Fibroblast of mammary gland (primary cell): ENCODE results near the gene SCLY.

Experiments
- DNase-seq: peaks from one replicate; pipeline ENCODE4 v3.0.0-alpha.2; 2010; ENCODE audit warnings: low read depth
- H3K4me3 ChIP-seq: 2 replicates; pipeline ENCODE4 v1.5.1; 2011; ENCODE audit warnings: low read depth, mild to moderate bottlenecking, low read length, moderate library complexity; ENCODE audit not compliant: control insufficient read depth
- TF ChIP-seq, protein P1 (sequence below): conservative IDR thresholded peaks from 2 replicates; pipeline ENCODE4 v1.5.1; 2011; ENCODE audit warnings: low read depth, low read length, inconsistent platforms; ENCODE audit not compliant: control insufficient read depth, insufficient read depth

The SCLY gene

DNA sequence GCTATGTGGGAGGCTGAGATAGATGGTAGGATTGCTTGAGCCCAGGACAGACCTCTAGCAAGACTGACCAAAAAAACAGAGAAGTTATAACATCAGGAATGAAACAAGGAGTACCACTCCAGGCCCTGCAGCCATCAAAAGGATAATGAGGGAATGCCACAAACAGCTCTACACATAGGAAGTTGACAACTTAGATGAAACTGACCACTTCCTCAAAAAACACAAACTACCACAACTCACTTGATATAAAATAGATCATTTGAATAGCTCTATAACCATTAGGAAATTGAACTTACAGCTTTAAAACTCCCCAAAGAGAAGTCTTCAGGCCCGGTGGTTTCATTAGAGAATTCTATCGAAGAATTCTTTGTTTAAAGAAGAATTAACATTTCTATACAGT lies 26.4 kb downstream of the SCLY start:
- no peak overlapping the region for H3K4me3 ChIP-seq
- TF ChIP-seq, protein P1, sequence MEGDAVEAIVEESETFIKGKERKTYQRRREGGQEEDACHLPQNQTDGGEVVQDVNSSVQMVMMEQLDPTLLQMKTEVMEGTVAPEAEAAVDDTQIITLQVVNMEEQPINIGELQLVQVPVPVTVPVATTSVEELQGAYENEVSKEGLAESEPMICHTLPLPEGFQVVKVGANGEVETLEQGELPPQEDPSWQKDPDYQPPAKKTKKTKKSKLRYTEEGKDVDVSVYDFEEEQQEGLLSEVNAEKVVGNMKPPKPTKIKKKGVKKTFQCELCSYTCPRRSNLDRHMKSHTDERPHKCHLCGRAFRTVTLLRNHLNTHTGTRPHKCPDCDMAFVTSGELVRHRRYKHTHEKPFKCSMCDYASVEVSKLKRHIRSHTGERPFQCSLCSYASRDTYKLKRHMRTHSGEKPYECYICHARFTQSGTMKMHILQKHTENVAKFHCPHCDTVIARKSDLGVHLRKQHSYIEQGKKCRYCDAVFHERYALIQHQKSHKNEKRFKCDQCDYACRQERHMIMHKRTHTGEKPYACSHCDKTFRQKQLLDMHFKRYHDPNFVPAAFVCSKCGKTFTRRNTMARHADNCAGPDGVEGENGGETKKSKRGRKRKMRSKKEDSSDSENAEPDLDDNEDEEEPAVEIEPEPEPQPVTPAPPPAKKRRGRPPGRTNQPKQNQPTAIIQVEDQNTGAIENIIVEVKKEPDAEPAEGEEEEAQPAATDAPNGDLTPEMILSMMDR, result no peak
- no peak for DNase-seq

DNA sequence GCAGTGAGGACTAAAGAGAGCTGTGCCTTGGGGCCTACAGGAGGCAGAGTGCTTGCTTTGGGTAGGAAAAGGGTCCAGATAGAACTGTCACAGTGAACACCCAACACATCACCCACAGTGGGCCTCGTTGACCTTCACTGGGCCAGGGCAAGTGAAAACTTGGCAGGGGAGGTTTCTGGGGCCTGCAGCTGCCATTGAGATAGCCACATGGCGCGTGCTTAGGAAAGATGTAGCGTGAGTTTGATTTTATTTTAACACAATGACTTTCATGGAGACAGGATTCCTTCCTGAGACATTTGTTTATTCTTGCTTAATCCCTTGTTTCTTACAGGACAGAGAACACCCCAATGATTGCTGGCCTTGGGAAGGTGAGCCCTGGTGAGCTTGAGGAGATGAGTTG lies 30.1 kb downstream of the SCLY start:
- no peak overlapping the region for H3K4me3 ChIP-seq
- no peak for DNase-seq
- TF ChIP-seq, protein P1, result no peak

DNA sequence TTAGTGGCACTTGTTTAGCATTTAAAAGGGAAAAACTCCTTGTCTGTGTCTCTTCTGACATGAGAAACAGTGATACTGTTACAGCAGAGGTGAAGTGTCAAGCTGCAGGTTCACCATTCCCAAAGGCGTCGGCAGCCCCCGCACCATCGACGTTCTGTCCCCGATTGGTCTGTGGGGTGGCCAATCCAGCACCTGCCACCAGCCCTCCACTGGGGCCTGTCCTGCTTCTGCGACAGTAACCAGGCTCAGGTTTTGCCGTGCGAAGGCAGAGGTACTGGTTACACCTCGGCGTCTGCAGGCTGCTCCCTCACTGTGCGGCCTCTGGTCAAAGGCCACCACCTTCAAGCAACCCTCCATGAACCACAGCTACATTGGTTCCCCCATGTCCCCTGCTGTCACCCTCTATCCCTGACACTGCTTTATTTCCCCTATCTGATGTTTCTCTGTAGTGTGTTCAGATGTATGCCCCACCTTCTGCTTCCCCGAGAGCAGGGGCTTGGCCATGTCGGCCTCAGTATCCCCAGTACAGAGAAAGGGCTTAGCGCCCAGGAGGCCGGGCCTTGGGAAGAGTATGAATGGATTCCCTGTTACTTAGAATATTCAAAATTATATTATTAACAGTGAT lies 30.7 kb downstream of the SCLY start:
- no peak overlapping the region for H3K4me3 ChIP-seq
- TF ChIP-seq, protein P1, result no peak
- DNase-seq, result no peak

DNA sequence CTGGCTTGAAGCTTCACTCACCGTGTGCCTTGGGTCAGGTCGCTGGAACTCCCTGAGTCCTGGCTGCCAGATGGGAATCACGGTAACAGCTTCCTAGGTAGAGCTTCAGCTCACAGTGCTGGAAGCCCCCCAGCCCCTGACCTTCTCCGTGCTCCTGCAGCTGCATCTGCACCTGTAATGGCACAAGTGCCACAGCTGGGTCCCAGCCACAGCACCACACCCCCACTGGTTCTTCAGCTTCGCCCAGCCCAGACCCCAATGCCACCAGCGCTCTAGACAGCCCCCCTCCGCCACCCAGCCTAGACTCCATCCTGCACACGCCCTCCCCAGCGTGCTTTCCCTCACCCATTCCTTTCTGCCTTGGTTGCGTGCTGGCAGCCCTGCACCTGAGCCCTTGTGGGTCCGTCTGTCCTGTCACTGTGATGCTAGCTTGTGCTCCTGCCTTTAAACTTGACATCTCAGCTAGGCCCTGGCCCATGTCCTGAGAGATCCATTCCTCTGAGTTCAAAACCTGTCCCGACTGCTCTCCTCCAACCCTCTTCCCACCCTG lies 31.8 kb downstream of the SCLY start:
- DNase-seq, result no peak
- no peak overlapping the region for H3K4me3 ChIP-seq
- TF ChIP-seq, protein P1, result no peak

DNA sequence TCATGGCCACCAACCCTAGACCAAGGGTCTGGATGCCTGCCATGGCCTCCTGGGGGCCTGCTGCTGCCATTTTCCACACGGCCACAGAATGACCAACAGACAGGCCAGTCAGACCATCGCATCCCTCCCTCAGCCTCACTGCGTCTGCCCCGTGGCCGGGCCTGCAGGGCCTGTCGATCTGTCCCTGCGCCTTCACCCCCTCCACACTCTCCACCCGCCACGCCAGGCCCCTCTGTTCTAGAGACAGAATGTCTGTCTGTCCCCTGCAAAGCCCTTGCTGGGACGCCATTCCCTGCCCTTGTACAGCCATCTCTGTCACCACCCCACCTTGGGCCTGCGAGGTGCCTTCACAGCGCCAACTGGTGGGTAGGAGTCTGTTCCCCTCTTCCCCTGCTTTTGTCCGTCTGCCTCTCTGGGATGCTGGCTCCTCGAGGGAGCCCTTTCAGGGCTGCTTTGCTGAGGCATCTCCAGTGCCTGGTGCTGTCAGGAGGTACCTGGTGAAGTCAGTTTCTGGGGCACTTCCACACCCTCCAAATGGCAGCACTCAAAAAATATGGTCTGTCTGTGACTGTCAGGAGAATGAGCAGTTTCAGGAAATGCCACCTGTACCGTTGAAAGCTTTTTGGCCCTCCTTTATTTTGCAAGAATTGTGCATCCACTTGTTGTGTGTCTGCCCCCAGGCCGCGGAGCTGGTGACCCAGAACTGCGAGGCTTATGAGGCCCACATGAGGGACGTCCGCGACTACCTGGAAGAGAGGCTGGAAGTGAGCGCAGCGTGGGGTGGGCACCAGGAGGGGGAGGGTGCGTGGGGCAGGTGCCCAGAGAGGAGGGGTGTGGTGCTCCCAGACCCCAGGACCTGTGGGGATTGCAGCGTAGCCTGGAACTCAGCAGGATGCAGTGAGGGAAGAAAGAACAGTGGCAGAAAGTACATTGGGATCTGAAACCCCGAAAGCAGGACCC lies 32.7 kb downstream of the SCLY start:
- no peak for DNase-seq
- H3K4me3 ChIP-seq, result no peak overlapping the region
- TF ChIP-seq, protein P1, result no peak

DNA sequence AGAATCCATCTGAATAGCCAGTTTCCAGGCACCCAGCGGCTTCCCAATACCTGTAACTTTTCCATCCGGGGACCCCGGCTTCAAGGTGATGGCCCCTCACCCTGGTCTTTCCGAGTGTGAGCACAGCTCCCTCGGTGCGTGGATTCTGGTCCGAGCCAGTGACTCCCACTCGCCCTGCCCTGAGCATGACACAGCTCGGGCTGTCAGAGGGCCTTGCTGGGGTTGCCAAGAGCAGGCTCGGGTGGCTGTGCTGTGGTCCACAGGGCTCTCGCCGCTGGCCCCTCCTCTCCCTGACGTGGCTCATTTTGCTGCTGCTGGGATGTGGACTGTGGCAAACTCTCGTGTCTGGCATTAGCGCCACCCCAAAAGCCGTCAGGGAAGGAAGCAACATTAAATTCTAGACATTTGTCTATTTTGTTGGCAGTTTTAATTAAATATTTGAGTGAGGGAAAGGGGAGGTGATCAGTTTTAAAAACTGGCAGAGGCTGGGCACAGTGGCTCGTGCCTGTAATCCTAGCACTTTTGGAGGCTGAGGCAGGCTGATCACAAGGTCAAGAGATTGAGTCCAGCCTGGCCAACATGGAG lies 33.7 kb downstream of the SCLY start:
- no peak for DNase-seq

More for the DNA sequence above, 33.7 kb downstream of the SCLY start:
- TF ChIP-seq, protein P1, result no peak
- no peak overlapping the region for H3K4me3 ChIP-seq
